ENCODE measurements around the gene VWA8. TPM values are rescaled to one million over a fixed set of nuclear protein-coding genes. Genes with fewer than 3 reads are reported as not detected.

VWA8 gene
- total and polyA plus RNA-seq, 8 donors: 11.9 to 24.4 (median 14.4) TPM

DNA sequence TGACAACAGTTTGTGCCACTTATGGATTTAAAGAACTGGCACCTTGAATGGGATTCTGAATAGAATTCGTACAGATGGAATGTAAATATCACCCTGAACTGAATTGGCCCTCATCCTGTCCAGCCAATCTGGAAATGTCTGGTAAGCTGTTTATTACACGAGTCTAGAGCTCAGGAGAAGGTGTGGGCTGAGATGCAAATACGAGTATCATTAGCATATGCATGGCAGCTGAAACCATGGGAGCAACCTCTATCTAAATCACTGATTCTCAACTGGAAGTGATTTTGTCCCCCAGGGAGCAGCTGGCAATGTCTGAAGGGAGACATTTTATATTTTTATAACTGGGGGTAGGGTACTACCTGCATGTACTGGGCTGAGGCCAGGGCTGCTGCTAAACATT, 15.6 kb upstream of the VWA8 start:
- ATAC-seq (no peak), DNase-seq (no peak)
- no peak overlapping the region for H3K27ac ChIP-seq
- TF ChIP-seq, protein P1, sequence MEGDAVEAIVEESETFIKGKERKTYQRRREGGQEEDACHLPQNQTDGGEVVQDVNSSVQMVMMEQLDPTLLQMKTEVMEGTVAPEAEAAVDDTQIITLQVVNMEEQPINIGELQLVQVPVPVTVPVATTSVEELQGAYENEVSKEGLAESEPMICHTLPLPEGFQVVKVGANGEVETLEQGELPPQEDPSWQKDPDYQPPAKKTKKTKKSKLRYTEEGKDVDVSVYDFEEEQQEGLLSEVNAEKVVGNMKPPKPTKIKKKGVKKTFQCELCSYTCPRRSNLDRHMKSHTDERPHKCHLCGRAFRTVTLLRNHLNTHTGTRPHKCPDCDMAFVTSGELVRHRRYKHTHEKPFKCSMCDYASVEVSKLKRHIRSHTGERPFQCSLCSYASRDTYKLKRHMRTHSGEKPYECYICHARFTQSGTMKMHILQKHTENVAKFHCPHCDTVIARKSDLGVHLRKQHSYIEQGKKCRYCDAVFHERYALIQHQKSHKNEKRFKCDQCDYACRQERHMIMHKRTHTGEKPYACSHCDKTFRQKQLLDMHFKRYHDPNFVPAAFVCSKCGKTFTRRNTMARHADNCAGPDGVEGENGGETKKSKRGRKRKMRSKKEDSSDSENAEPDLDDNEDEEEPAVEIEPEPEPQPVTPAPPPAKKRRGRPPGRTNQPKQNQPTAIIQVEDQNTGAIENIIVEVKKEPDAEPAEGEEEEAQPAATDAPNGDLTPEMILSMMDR (IDR thresholded peaks at IDR 0.05): no peak
- no peaks in the 10 kb centered on the region for H3K27me3 ChIP-seq
- H3K4me1 ChIP-seq: no peaks in the 10 kb centered on the region
- H3K36me3 ChIP-seq: no peaks in the 10 kb centered on the region
- no peaks in the 10 kb centered on the region for H3K9me3 ChIP-seq
- intact Hi-C loops (cut with DNase I): no loop called here
- no peak overlapping the region for H3K4me3 ChIP-seq

DNA sequence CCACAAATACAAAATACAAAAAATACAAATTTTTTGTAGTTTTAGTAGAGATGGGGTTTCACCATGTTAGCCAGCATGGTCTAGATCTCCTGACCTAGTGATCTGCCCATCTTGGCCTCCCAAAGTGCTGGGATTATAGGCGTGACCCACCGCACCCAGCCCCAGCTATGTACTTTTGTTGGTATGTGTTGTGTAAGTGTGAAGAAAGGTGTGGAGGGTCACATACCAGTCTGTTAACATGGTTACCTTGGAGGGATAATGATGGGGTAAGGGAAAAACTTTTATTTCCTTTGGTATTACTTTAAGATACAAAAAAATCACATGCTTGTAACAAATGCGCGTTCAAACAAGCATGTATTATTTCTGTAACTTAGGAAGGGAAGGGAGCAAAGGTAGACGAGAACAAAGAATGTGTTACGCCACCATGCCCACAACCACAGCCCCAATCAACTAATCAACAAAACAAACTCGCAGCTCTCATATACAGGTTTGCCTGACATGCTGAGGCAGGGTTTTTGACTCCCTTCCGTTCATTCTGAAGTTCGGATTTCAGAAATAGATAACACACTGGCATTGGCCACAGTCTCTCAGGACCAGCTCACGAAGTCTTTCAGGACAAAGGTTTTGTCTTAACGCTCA, 13.5 kb upstream of the VWA8 start:
- intact Hi-C loops (cut with DNase I): no loop called here
- Histone ChIP-seq H3K4me1 (no peaks in the 10 kb centered on the region), H3K27me3 (no peaks in the 10 kb centered on the region), H3K27ac (no peak overlapping the region), H3K9me3 (no peaks in the 10 kb centered on the region), H3K36me3 (no peaks in the 10 kb centered on the region), H3K4me3 (no peak overlapping the region)
- DNase-seq (no peak), ATAC-seq (no peak)
- TF ChIP-seq, protein P1 (IDR thresholded peaks at IDR 0.05): no peak

DNA sequence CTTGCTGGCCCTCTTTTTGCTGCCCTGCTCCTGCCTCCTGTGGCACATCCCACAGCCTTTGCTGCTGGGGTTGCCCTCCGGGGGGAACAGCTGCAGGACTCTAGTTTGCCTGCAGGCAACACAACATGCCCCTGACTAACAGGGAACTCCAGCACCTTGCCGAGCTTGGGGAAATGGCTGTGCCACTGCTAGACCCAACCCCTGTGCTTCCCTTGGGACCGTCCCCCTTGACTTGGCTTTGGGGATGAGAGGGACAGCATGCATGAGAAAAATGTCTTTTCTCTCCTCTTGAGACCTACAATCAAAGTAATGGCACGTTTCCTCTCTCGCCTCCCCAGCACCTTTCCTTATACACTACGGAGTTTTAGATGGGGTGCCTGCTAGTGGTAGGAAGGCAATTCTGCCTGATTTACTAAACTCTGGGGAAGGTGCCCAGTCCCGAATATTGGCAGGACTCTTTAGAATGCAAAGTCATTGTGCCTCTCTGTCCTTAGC, 12.4 kb upstream of the VWA8 start:
- no peak overlapping the region for H3K27ac ChIP-seq
- no peaks in the 10 kb centered on the region for H3K4me1 ChIP-seq
- H3K27me3 ChIP-seq: no peaks in the 10 kb centered on the region
- TF ChIP-seq, protein P1 (IDR thresholded peaks at IDR 0.05): no peak
- intact Hi-C loops (cut with DNase I): no loop called here
- no peaks in the 10 kb centered on the region for H3K36me3 ChIP-seq
- no peak overlapping the region for H3K4me3 ChIP-seq
- ATAC-seq (no peak), DNase-seq (no peak)
- no peaks in the 10 kb centered on the region for H3K9me3 ChIP-seq

DNA sequence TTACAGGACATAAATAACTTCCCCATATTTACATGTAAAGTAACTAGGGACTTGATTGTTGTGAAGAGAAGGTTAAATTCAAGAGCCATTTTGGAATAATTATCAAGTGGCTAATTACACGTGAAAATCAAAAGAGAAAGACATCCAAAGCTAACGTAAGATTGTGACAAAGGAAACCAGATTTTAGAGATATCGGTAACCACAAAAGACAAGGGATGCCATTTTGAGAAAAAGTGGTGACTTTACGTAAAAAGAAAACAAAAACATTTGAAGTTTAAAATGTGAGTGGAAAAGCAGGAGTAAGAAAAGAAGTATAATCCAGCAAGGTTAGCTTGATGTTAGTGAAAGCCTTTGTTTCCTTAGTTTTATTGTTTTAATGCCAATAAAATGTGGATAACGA, 10.9 kb upstream of the VWA8 start:
- H3K27me3 ChIP-seq: no peaks in the 10 kb centered on the region
- H3K36me3 ChIP-seq: no peaks in the 10 kb centered on the region
- TF ChIP-seq, protein P1 (IDR thresholded peaks at IDR 0.05): no peak
- DNase-seq: no peak
- H3K27ac ChIP-seq: no peak overlapping the region
- H3K4me1 ChIP-seq: no peaks in the 10 kb centered on the region
- no peak overlapping the region for H3K4me3 ChIP-seq
- H3K9me3 ChIP-seq: no peaks in the 10 kb centered on the region
- intact Hi-C loops (cut with DNase I): no loop called here
- no peak for ATAC-seq

DNA sequence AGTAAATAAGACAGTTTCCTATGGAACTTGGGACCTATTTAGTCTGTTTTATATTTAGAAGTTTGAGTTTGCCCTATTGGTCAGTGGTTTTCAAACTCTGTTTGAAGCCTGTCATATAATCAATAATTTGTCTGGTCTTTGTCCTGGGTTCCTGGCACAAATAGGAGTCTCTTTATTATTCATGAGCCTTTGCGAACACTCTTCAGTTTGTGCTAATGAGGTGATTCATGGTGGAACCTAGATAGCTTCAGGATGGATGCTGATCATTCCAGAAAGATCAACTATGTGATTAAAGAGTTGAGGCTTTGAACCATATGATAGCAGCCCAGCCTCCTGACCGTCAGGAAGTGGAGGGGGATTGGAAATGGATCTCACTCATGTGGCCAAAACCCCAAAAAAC, 10.0 kb upstream of the VWA8 start:
- intact Hi-C loops (cut with DNase I): no loop called here
- no peaks in the 10 kb centered on the region for H3K27me3 ChIP-seq
- DNase-seq (no peak), ATAC-seq (no peak)
- TF ChIP-seq, protein P1 (IDR thresholded peaks at IDR 0.05): no peak
- no peak overlapping the region for H3K4me3 ChIP-seq
- no peak overlapping the region for H3K27ac ChIP-seq
- H3K36me3 ChIP-seq: no peaks in the 10 kb centered on the region
- H3K4me1 ChIP-seq: no peaks in the 10 kb centered on the region
- H3K9me3 ChIP-seq: no peaks in the 10 kb centered on the region
